ENCODE measurements around the gene MYOF.

GRCh38 chr10:93447970-93448369, 34.2 kb downstream of the MYOF start:
- TF ChIP-seq CTCF (IDR thresholded peaks at IDR 0.05): no peak
- TF ChIP-seq POLR2A (IDR thresholded peaks at IDR 0.05): no peak
